Parathyroid adenoma (tissue), 2 donors: ENCODE data around the gene GNAT2.

Source experiments
- H2AFZ ChIP-seq: fragments of 300-600 bp; sonication (generic); one replicate; pipeline ENCODE4 v1.7.0; 2017; ENCODE audit warnings: antibody characterized with exemption, mild to moderate bottlenecking
- H3K27ac ChIP-seq: fragments of 300-600 bp; sonication (generic); one replicate; pipeline ENCODE4 v1.7.0; 2017
- H3K27me3 ChIP-seq: fragments of 300-600 bp; sonication (generic); one replicate; pipeline ENCODE4 v1.7.0; 2017; ENCODE audit warnings: low read length; ENCODE audit not compliant: control insufficient read depth, insufficient read depth
- H3K36me3 ChIP-seq: fragments of 300-600 bp; sonication (generic); one replicate; pipeline ENCODE4 v1.7.0; 2017; ENCODE audit warnings: low read length; ENCODE audit not compliant: control insufficient read depth, insufficient read depth
- H3K4me1 ChIP-seq: fragments of 300-600 bp; sonication (generic); one replicate; pipeline ENCODE4 v1.7.0; 2017; ENCODE audit warnings: control low read depth
- H3K4me2 ChIP-seq: fragments of 300-600 bp; sonication (generic); one replicate; pipeline ENCODE4 v1.7.0; 2017; ENCODE audit warnings: low read length
- H3K4me3 ChIP-seq: fragments of 300-600 bp; sonication (generic); one replicate; pipeline ENCODE4 v1.7.0; 2017; ENCODE audit warnings: low read depth, low read length
- H3K79me2 ChIP-seq: fragments of 300-600 bp; sonication (generic); one replicate; pipeline ENCODE4 v1.7.0; 2017; ENCODE audit warnings: control low read depth
- H3K9ac ChIP-seq: fragments of 300-600 bp; sonication (generic); one replicate; pipeline ENCODE4 v1.7.0; 2017; ENCODE audit warnings: mild to moderate bottlenecking
- H3K9me3 ChIP-seq: fragments of 300-600 bp; sonication (generic); one replicate; pipeline ENCODE4 v1.7.0; 2017; ENCODE audit warnings: low read length; ENCODE audit not compliant: control insufficient read depth
- TF ChIP-seq, protein P1 (sequence below): fragments of 300-600 bp; sonication (generic); IDR thresholded peaks from one replicate; pipeline ENCODE4 v1.7.0; 2017; ENCODE audit warnings: antibody characterized with exemption, mild to moderate bottlenecking
- donor health status: primary hyperparathyroidism.

Gene GNAT2

DNA sequence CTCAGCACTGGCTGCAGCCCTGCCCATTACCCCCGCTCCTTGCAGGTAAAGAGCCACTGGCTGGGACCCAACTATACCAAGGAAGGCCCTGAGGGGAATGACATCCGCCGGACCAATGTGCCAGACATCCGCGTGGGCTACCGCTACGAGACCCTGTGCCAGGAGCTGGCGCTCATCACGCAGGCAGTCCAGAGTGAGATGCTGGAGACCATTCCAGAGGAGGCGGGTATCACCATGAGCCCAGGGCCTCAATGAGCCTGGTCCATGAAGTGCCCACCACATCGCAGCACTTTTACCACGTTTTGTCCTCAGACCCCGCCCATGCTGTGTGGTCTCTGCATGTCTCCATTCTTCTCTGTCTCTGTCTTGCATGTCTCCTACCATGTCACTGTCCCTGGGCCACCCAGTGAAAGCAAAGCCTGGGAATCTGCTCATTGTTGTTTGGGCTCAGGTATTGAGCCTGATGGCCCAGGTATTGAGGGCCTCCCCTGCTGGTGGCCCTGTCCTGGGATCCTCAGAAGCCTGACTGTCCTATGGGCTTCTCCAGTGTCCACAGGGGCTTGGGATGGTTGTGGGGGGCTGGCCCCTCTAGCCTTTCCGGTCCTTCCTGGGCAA is 11.6 kb upstream of the GNAT2 start:
- Histone ChIP-seq H3K4me1 (peaks cover 6% of the 10 kb centered on the region), H3K27me3 (no peaks in the 10 kb centered on the region), H3K9me3 (no peaks in the 10 kb centered on the region), H3K9ac (no peak overlapping the region), H3K36me3 (no peaks in the 10 kb centered on the region), H3K4me2 (no peak overlapping the region), H3K27ac (no peak overlapping the region), H3K79me2 (no peaks in the 10 kb centered on the region), H3K4me3 (no peak overlapping the region), H2AFZ (no peak overlapping the region)
- TF ChIP-seq, protein P1, sequence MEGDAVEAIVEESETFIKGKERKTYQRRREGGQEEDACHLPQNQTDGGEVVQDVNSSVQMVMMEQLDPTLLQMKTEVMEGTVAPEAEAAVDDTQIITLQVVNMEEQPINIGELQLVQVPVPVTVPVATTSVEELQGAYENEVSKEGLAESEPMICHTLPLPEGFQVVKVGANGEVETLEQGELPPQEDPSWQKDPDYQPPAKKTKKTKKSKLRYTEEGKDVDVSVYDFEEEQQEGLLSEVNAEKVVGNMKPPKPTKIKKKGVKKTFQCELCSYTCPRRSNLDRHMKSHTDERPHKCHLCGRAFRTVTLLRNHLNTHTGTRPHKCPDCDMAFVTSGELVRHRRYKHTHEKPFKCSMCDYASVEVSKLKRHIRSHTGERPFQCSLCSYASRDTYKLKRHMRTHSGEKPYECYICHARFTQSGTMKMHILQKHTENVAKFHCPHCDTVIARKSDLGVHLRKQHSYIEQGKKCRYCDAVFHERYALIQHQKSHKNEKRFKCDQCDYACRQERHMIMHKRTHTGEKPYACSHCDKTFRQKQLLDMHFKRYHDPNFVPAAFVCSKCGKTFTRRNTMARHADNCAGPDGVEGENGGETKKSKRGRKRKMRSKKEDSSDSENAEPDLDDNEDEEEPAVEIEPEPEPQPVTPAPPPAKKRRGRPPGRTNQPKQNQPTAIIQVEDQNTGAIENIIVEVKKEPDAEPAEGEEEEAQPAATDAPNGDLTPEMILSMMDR: no peak

DNA sequence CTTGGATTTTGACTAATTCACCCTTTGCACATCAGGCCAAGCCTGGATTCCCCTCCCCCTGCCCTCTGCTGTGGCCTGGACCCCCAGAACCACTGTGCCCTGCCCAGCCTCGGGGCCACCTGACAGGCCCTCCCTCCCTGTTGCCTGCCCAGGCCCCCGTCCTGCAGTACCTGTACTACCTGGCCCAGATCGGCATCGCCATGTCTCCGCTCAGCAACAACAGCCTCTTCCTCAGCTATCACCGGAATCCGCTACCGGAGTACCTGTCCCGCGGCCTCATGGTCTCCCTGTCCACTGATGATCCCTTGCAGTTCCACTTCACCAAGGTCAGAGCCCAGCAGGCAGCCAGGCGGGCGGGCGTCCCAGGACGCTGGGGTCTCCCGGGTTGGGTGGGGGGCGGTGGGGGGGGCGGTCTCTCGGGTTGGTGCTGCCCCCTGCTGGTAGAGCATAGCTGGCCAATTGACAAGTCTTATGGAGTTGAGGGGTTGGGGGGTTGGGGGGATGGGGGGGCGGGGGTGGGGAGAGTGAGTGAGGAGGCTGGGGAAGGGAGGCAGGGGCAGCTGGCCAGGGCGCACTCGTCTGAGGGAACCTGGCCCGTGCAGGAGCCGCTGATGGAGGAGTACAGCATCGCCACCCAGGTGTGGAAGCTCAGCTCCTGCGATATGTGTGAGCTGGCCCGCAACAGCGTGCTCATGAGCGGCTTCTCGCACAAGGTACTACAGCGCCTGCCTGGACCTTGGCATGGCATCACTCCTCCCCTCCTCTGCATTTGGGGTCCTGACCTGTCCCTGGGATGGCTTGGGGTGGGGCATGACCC is 10.9 kb upstream of the GNAT2 start:
- Histone ChIP-seq H3K9me3 (no peaks in the 10 kb centered on the region), H3K9ac (no peak overlapping the region), H3K4me1 (peaks cover 5% of the 10 kb centered on the region), H2AFZ (no peak overlapping the region), H3K27me3 (no peaks in the 10 kb centered on the region), H3K27ac (no peak overlapping the region), H3K4me2 (no peak overlapping the region), H3K36me3 (no peaks in the 10 kb centered on the region), H3K79me2 (no peaks in the 10 kb centered on the region), H3K4me3 (no peak overlapping the region)
- TF ChIP-seq, protein P1: no peak

DNA sequence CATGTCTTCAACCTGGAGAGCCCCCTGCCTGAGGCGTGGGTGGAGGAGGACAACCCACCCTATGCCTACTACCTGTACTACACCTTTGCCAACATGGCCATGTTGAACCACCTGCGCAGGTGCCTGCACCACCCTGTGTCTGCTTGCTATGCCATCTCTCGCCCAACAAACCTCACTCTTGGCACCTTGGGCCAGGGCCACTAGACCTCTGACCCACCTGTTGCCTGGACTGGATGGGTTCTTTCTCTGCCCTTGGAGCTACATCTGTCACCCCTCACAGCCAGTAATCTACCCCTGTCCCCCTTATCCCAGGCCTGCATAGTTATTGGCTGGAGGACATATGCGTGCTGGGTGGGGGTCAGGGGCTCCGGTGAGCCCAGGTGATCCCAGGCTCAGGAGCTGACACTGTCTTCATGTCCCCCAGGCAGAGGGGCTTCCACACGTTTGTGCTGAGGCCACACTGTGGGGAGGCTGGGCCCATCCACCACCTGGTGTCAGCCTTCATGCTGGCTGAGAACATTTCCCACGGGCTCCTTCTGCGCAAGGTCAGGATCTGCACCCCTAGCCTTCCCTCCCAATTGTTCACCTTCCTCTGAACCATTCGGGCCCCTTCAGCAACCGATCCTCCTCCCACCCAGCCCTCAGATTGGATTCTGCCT is 10.1 kb upstream of the GNAT2 start:
- H3K79me2 ChIP-seq: no peaks in the 10 kb centered on the region
- no peak overlapping the region for H2AFZ ChIP-seq
- peaks cover 3% of the 10 kb centered on the region for H3K4me1 ChIP-seq
- no peak overlapping the region for H3K4me2 ChIP-seq
- H3K36me3 ChIP-seq: no peaks in the 10 kb centered on the region
- TF ChIP-seq, protein P1: no peak
- H3K9ac ChIP-seq: no peak overlapping the region
- no peaks in the 10 kb centered on the region for H3K27me3 ChIP-seq
- no peak overlapping the region for H3K27ac ChIP-seq
- H3K9me3 ChIP-seq: no peaks in the 10 kb centered on the region
- H3K4me3 ChIP-seq: no peak overlapping the region

DNA sequence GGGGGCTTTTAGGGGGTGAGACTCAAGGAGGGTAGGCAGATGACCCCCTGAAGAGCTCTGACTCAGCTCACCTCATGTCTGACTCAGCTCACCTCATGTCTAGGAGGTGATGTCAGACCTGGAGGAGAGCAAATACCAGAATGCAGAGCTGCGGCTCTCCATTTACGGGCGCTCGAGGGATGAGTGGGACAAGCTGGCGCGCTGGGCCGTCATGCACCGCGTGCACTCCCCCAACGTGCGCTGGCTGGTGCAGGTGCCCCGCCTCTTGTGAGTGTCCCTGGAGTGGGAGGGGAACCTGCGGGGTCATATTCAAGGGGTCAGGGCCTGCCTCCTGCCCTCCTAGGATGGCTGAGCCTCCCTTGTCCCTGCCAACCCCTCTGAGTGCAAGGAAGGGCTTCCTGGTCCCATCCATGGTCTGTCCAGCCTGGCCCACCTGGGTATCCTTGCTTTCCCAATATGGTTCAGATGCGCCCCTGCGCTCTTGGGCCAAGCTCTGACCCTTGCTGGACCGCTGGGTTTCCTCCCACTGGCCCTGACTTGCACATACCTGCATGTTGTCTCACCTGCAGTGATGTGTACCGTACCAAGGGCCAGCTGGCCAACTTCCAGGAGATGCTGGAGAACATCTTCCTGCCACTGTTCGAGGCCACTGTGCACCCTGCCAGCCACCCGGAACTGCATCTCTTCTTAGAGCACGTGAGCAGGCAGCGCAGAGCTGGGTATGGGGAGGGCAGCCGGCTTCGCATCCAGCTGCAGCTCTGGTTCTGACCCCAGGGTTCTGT is 9.3 kb upstream of the GNAT2 start:
- H3K9me3 ChIP-seq: no peaks in the 10 kb centered on the region
- no peak overlapping the region for H3K27ac ChIP-seq
- TF ChIP-seq, protein P1: no peak
- no peak overlapping the region for H2AFZ ChIP-seq
- H3K36me3 ChIP-seq: no peaks in the 10 kb centered on the region
- no peak overlapping the region for H3K4me3 ChIP-seq
- H3K9ac ChIP-seq: no peak overlapping the region
- no peak overlapping the region for H3K4me2 ChIP-seq
- no peaks in the 10 kb centered on the region for H3K27me3 ChIP-seq
- H3K4me1 ChIP-seq: no peaks in the 10 kb centered on the region
- no peaks in the 10 kb centered on the region for H3K79me2 ChIP-seq
